Stimulated activated CD8-positive, alpha-beta memory T cell treated with anti-CD3 and anti-CD28 coated beads, Interleukin-15, amount 100 ng/mL, for 48 hours (primary cell): ENCODE data around the gene PHEX.
A peak's percentile ranks its signal among the peaks of the same experiment; 100 is the strongest.

Source experiments
- DNase-seq, 2 donors: peaks; one replicate each; pipeline ENCODE4 v3.0.0-alpha.2; 2020; ENCODE audit warnings: low read depth in 2 of 2

Gene PHEX

DNA sequence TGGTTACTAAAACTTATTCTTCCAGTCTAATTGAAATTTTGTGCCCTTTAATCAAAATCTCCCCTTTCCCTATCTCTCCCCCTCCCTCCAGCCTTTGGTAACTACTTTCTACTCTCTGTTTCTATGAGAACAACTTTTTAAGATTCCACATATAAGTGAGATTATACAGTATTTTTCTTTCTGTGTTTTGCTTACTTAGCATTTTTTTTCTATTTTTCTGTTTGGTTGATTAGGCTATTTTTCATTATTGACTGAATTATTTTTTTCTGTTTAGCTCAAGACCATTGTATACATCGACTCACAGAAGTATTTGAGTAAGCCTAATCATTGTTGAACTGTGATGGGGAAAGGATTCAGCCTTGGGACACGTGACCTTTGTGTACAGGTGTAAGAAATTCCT, 116.4 kb downstream of the PHEX start:
- DNase-seq = no peak

DNA sequence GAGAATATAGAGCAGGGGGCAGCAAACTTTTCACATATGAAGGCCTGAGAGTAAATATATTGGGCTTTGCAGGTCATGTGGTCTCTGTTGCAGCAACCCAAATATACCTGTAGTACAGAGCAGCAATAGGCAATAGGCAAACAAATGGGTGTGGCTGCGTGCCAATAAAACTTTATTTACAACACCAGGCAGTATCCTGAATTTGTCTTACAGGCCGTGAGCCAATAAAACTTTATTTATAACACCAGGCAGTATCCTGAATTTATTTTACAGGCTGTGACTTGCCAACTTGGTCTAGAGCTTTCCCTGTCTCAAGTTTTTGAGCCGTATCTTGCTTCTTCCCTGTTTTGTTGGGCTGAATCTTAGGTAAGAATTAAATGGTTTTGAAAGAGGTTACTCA, 118.2 kb downstream of the PHEX start:
- DNase-seq = no peak

DNA sequence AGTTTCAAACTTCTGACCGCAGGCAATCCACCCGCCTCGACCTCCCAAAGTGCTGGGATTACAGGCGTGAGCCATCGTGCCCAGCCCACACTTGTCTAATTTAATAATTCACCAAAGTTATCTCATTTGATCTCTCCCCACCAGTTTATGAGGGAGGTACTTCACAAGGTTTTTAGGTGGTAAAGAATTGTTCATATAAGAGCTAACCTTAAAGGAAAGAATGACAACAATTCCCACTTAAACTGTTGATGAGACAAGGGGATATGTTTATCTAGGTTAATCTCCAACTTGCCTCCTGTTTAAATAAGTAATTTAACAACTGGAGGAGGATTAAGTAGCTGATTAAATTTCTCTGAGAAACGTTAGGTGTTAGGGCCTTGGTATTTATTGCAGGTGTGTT, 123.0 kb downstream of the PHEX start:
- DNase-seq = no peak

DNA sequence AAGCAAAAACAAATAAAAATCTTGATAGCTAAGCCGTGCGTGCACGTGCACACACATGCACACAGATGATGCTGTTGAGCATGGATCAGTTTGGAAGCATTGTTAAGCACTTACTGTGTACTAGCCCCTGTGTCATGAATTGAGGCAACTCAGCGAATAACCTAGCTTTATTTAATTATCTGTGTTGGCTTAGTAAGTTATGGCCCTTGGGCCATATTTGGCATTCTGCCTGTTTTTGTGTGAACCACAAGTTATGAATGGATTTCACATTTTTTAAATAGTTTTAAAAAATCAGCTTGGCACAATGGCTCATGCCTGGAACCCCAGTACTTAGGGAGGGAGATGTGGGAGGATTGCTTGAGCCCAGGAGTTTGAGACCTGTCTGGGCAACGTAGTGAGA, 126.9 kb downstream of the PHEX start:
- no peak for DNase-seq

DNA sequence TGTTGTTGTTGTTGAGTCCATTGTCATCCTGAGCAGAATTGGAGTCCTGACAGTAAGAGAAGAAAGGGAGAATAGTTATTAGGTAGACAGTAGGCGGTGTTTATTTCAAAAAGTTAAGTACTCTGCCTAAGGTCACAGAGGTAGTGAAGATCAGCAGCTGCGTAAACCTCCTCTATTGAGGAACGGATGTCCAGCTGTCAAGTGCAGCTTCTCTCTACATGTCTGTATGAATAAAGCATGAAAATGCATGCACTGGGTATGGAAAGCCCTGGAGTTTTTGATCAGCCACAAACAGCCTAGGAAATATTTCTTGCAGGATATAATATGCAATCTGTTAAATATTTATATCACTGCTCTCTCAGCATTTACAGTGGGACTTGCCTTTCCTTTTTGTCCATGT, 131.2 kb downstream of the PHEX start:
- DNase-seq = no peak

DNA sequence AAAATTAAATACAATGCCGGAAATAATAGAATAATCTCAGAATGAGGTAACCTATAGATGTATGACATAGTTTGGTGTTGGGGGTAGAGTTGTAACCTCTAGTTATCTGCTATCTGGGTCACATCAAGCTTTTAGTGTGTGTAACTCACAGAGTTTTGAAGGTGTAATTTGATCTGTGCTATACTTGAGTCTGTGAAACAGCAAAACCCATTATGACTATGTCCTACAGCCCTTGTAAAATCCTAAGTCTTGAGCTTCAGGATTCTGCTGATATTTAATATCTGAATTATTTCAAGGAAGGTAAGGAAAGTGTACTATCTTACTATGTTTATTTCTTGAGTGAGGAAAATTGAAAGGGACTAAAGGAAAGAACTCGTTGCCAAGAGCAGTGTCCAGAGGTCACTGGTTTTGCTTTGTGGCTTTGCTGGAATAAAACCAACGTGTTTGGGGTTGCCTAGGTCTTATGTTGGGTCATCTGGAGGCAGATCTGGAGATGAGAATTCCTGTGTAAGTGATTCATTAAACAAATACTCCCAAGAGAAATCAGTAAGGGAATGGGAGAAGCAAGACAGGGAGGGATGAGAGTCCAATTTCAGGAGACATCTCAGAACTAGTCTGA, 132.8 kb downstream of the PHEX start:
- DNase-seq = no peak

DNA sequence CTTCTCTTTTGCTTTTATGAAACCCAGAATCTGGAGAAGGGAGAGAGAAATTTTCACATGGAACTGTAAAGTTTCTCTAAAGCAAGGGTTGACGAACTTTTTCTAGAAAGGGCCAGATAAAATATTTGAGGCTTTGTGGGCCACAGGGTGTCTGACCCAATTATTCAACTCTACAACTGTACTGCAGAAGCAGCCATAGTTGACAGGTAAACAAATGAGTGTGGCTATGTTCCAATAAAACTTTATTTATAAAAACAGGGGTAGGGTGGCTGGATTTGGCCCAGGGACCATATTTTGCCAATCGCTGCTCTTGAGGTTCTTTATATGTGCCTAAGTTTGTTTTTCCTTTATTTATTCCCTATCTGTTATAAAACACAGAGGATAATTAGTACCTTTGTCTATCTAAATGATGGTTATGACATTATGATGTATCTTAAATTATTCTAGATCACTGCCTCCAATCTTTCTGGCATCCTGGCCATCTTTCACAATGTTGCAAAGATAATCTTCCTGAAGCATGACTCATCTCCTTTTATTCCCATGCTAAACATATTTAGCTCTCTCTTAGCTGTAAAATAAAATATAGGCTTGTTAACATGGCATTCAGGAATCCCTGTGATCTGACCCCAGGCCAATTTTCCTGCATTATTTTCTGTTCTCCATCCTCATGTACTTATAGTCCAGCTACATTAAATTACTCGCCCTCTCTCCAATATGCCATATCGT, 133.8 kb downstream of the PHEX start:
- no peak for DNase-seq

DNA sequence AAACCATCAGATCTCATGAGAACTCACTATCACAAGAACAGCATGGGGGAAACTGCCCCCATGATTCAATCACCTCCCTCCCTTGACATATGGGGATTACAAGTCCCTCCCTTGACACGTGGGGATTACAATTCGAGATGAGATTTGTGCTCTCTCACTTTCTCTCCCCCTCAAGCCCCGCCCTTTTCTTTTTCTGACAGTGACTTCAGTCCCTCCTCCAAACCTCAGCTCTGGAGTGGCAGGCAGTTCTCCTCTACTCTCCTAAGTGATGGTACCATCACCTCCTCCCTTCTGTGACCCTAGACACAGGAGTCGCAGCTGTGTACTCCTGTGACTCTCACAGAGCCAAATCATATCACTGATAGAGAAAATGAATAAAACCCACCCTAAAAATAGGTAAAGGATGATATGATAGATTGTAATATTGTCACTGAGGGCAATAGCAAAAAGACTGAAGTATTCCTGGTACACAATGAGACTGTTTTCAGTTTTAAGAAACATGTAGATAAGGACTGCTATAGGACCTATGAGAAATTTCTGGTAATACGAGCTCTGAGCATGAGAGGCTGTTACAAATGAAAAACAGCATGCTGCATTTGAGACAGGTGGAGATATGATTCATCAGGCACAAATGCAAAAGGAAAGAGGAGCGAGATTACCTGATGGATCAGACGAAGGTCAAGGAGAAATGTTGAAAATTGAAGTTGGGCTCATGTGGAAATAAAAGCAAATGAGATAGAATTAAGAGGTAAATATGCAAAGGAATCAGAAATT, 139.3 kb downstream of the PHEX start:
- no peak for DNase-seq

DNA sequence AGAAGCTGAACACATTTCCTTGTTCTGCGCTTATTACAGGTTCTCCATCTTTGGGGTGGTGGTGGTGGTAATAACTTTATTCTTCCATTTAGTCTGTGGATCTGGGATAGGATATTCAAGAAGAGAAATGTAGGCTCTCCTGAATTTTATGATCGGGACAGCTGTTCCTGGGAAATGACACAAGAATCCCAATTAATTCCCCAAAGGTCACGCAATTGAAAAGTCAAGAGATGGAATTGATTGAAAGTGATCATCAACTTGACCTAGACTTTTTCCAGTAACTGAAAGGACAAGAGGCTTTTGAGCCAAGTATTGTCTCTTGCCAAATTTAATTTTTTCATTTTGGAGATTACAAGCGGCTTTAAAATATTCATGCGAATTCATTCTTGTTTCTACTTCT, 141.8 kb downstream of the PHEX start:
- DNase-seq = no peak

DNA sequence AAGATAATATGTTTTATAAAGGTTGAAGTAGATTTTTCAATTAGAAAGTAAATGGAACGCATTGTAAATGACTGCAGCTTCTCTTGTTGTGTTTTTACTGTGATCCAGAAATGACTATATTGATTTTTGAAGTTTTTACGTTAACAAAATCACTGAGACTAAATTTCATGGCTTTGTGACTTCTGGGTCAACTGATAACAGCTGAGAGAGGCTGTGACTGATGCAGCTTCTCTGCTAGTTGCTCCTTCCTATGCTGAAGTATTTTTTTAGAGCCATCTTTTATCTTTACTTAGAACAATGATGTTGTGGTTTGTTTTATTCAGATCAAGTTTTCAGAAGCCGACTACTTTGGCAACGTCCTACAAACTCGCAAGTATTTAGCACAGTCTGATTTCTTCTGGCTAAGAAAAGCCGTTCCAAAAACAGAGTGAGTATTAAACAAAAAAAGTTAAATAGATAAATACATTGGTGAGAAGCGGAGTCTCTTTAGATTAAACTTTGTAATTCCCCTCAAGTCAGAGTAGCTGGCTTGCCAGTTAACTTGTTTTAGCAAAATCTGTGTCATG, 145.9 kb downstream of the PHEX start:
- no peak for DNase-seq

DNA sequence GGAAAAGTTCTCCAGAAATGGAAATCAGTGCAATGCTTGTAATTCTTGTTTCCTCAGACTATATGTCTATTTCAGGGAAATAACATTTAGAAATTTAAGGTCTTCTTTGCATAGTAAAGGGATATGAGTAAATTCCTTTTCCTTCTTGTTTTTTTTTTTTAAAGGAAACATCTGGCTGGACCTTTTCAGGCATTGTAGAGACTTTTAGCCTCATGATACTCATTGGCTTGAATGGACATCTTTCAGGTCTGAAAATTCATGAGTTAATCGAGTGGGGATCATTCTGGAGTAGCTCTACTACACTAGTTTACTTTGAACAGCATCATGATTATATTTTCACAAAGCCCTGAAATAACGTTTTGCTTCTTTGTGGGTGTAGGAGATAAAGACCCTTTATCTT, 152.0 kb downstream of the PHEX start:
- DNase-seq = no peak

DNA sequence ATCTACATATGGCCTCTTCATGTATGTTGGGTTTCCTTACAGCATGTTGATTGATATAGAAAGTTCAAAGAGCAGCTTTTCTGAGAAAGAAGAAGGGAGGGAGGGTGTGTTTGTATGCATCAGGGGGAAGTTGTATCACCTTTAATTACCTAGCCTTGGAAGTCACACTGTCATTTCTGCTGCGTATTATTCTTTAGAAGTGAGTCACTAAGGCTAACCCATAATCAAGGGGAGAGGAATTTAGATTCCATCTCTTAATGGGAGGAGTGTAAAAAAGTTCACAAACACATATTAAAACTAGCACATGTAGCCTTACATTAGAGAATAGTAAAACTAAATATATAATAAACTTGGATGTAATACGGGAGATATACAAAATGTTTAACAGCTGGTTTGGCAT, 154.0 kb downstream of the PHEX start:
- no peak for DNase-seq

DNA sequence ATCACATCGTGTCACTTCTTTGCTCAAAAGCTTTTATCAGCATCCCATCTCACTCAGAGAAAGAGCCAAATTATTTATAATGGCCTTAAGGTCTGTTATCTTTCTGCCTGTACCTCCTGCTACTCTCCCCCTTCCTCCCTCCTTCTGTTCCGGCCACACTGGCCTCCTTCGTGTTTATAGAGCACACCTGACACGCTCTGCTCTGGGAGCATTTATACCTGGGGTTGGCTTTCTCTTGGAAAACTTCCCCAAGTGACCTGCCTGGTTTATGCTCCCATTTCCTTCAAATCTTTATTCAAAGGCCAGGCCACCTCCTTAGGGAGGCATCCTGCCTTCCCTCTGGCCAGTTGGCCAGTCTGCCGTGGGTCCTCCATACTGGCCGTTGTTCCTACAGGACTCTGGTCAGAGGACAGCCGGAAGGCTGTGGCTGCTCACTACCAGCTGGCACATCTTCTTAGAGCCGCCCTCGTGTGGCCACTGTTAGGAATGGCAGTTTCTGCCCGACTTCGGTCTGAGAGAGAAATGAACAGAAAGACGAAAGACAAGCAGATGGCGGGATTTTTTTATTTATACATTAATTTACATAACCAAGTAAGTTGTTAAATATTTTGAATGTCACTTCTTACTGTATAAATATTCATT, 160.4 kb downstream of the PHEX start:
- peak; percentile 20 to 22 for DNase-seq

DNA sequence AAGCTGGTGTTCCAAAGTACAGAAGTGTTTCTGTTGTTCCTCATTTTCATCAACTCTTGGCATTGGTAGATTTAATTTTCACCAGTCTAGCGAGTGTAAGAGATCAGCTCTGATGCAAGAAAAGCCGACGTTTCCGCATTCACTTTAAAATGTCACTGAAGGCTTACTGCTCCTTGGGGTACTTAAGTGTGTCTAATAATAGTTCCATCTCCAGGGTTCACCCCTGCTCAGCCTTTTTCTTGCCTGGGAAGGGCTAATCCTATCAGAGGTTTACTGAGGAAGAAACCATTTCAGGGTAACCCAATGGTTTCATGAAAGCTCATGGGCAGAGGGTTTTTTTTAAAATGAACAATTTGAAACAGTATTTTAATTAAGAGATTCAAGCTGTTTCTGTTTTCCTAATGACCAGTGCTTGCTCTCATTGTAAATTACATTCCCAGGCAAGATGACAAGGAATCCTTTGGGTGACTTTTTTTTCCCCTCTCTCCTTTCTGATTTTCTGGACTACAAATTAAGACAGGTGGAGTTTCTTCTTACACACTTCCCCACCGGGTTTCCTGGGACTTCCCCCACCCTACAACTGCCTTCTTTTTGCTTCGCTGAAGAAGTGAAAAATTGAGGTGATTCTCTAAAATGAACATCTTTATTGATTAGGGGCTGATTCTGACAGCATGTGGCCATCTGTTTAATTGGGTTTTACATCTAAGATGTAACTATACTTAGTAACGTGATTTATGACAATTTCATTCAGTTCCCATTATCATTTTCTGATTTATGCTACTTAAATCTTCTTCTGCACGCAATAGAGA, 161.9 kb downstream of the PHEX start:
- no peak for DNase-seq

DNA sequence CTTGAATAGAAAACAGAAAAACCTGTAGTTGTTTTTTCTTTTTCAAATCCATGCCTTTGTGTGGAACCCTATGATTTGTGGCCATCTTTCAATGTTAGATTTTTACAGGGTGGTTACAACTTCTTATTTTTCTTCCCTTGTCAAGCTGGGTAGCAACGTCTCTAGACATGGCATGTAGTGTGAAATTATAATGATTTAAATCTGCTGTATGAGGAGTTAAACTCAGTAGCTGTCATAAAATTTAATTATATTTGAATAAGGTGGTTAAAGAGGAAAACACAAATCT, 162.5 kb downstream of the PHEX start:
- no peak for DNase-seq

DNA sequence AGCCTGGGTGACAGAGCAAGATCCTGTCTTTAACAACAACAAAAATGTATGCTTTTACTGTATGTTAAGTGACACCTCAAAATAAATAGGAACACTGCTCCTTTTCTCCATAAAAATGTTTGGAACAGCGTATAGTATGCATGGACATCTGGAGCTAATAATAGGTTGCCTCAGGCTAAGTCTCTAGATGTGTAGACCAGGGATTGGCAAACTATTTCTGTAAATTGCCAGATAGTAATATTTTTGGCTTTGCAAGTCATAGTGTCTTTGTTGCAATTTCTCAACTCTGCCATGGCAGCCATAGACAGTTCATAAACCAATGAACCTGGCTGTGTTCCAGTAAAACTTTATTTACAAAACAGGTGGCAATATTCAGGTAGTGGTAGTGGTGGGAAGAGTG, 164.0 kb downstream of the PHEX start:
- no peak for DNase-seq

DNA sequence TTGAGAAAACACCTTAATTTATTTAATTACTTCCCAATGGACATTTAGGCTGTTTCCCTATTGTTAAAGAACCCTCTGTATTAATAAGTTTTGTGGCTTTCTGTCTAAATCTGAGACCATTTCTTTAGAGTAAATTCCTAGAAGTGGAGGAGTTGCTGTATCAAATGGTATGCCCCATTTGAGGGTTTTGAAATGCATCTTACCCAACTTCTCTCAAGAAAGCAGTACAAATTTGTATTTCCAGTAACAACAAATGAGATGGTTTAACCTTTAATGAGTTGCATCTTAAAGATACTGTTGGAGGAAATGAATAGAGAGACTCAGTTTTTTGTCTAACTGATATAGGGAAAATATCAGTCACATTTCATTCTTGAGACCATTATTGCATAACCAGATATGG, 170.1 kb downstream of the PHEX start:
- DNase-seq = no peak

DNA sequence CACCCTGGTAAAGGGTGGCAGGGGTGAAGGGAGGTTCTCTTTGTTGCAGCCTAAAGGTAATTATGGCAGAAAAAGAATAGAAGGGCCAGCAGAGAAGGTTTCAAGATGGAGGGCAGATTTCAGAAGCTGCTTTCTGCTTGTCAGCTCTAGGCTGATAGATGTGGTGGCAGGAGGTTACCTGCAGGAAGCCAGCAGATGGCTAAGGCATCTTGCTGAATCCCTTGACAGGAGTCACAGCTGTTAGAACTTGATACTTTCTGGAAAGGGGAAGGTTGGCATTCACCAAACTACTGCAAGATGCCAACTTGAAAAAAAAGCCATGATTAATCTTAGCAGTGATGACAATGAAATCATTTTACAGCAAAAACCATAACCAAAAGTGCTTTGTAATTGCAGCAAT, 171.1 kb downstream of the PHEX start:
- DNase-seq = no peak

DNA sequence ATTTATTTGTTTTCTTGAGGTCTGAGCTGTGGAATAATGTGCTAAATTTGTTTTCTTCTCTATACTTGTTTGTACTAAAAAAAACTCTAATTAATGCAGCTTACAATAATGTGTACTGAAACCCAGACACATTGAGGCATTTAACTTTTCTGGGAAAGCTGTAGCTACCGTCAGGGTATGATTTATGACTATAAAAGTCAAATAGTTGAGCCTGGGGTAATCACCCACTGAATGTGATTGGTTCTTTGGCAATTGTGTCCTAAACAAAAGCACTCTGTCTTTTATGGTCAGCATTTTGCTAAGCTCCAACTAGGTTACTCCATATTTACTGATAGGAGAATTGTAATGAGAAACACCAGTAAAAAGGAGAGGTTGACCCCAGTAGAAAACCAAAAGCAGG, 174.7 kb downstream of the PHEX start:
- no peak for DNase-seq

DNA sequence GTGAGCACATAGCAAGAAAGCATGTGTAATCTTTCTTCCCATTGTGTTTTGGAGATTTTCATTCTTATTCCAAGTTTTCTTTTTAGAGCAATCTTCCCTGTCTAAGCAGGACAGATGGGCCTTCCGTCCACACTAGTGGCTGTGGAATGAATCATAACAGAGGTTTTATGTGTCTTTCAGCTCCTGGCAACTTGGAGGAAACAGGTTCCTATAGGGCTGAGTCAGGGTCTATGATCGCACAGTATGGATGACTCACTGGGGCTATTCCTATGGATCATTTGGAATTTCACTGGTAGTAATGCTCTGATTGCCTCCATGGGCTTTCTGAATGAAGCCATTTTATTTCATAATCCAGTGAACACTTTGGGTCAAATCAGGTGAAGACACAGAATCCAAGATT, 188.8 kb downstream of the PHEX start:
- DNase-seq = no peak

DNA sequence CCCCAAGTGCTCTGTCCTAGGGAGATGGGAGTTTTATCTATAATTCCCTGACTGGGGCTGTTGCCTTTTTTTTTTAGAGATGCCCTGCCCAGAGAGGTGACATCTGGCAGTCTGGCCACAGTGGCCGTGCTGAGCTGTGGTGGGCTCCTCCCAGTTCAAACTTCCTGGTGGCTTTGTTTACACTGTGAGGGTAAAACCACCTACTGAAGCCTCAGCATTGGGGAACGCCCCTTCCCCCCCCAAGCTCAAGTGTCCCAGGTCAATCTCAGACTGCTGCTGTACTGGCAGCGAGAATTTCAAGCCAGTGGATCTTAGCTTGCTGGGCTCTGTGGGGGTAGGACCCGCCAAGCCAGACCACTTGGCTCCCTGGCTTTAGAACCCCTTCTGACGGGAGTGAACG, 202.3 kb downstream of the PHEX start:
- no peak for DNase-seq

DNA sequence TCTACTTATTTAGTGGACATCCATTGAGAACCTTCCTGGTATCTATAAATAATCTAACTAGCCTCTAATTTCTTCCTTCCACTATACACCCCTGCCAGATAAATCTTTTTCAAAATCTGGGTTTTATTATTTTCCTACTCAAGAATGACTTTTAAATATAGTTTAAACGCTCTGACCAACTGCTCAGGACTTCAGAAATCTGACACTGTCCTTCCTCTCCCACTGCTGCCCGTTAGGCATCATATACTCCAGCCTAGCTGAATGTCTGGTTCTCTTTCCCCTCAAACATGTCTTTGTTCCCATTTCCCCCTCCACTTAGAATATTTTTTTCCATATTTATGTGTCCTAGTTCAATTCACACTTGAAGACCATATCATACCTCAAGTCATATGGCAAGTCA, 205.4 kb downstream of the PHEX start:
- no peak for DNase-seq
